H9 (cell line): ENCODE data around the gene LRMDA. TPM values are rescaled to one million over a fixed set of nuclear protein-coding genes. Genes with fewer than 3 reads are reported as not detected.

Experiments
- DNase-seq: peaks from one replicate; pipeline ENCODE4 v3.0.0-alpha.2; 2017
- H2AFZ ChIP-seq: one replicate; pipeline ENCODE4 v1.6.1; 2013; ENCODE audit warnings: mild to moderate bottlenecking, low read length, control low read depth, moderate library complexity
- H2AK5ac ChIP-seq: 2 replicates; pipeline ENCODE4 v1.6.1; 2013; ENCODE audit warnings: low read length, control low read depth, mixed read lengths; ENCODE audit not compliant: insufficient read length
- H2BK120ac ChIP-seq: one replicate; pipeline ENCODE4 v1.6.1; 2013; ENCODE audit warnings: low read depth, mild to moderate bottlenecking, low read length, control low read depth, inconsistent platforms; ENCODE audit not compliant: poor library complexity, severe bottlenecking
- H2BK12ac ChIP-seq: 2 replicates; pipeline ENCODE4 v1.6.1; 2013; ENCODE audit warnings: low read length, control low read depth, mixed read lengths, low read depth; ENCODE audit not compliant: insufficient read length
- H2BK15ac ChIP-seq: 2 replicates; pipeline ENCODE4 v1.6.1; 2013; ENCODE audit warnings: low read depth, low read length, control low read depth
- H2BK20ac ChIP-seq: one replicate; pipeline ENCODE4 v1.6.1; 2013; ENCODE audit warnings: low read depth, mild to moderate bottlenecking, low read length, control low read depth, inconsistent platforms; ENCODE audit not compliant: poor library complexity, severe bottlenecking
- H2BK5ac ChIP-seq: 2 replicates; pipeline ENCODE4 v1.6.1; 2013; ENCODE audit warnings: low read length, control low read depth, mixed read lengths; ENCODE audit not compliant: insufficient read length
- H3K14ac ChIP-seq: 2 replicates; pipeline ENCODE4 v1.6.1; 2013; ENCODE audit warnings: low read length, control low read depth; ENCODE audit not compliant: insufficient read depth
- H3K18ac ChIP-seq: 2 replicates; pipeline ENCODE4 v1.6.1; 2013; ENCODE audit warnings: low read depth, mild to moderate bottlenecking, mixed read lengths, low read length, control low read depth; ENCODE audit not compliant: insufficient read length
- H3K23ac ChIP-seq: 2 replicates; pipeline ENCODE4 v1.6.1; 2013; ENCODE audit warnings: low read length, control low read depth, mixed read lengths, low read depth; ENCODE audit not compliant: insufficient read length
- H3K23me2 ChIP-seq: 2 replicates; pipeline ENCODE4 v1.6.1; 2013; ENCODE audit warnings: low read depth, mild to moderate bottlenecking, mixed read lengths, low read length, control low read depth; ENCODE audit not compliant: insufficient read length, poor library complexity, severe bottlenecking
- H3K27ac ChIP-seq: 2 replicates; pipeline ENCODE4 v1.5.1; 2013; ENCODE audit warnings: low read length, control low read depth, mixed read lengths, low read depth; ENCODE audit not compliant: insufficient read length
- H3K27me3 ChIP-seq: 2 replicates; pipeline ENCODE4 v1.6.1; 2013; ENCODE audit warnings: low read length, control low read depth, inconsistent platforms; ENCODE audit not compliant: insufficient read depth
- H3K4ac ChIP-seq: 2 replicates; pipeline ENCODE4 v1.6.1; 2013; ENCODE audit warnings: low read depth, mild to moderate bottlenecking, control low read depth, inconsistent platforms, low read length, moderate library complexity
- H3K4me1 ChIP-seq: 2 replicates; pipeline ENCODE4 v1.6.1; 2013; ENCODE audit warnings: low read length, control low read depth, inconsistent platforms; ENCODE audit not compliant: insufficient read depth
- H3K4me2 ChIP-seq: 2 replicates; pipeline ENCODE4 v1.6.1; 2013; ENCODE audit warnings: low read length, control low read depth, mixed read lengths; ENCODE audit not compliant: insufficient read length, insufficient read depth
- H3K56ac ChIP-seq: 2 replicates; pipeline ENCODE4 v1.6.1; 2013; ENCODE audit warnings: low read depth, mild to moderate bottlenecking, mixed read lengths, low read length, control low read depth; ENCODE audit not compliant: insufficient read length
- H3K79me1 ChIP-seq: 2 replicates; pipeline ENCODE4 v1.6.1; 2013; ENCODE audit warnings: low read depth, mild to moderate bottlenecking, moderate library complexity, low read length, control low read depth, inconsistent platforms; ENCODE audit not compliant: insufficient read depth, poor library complexity, severe bottlenecking
- H3K79me2 ChIP-seq: 2 replicates; pipeline ENCODE4 v1.6.1; 2013; ENCODE audit warnings: low read length, control low read depth, inconsistent platforms; ENCODE audit not compliant: insufficient read depth
- H3K9ac ChIP-seq: 2 replicates; pipeline ENCODE4 v1.6.1; 2013; ENCODE audit warnings: low read length, control low read depth, mixed read lengths; ENCODE audit not compliant: insufficient read length; ENCODE audit errors: extremely low read depth
- H3K9me3 ChIP-seq: one replicate; pipeline ENCODE4 v1.6.1; 2013; ENCODE audit warnings: low read depth, low read length, inconsistent platforms; ENCODE audit not compliant: control insufficient read depth
- H3T11ph ChIP-seq: one replicate; pipeline ENCODE4 v1.6.1; 2013; ENCODE audit warnings: mild to moderate bottlenecking, low read length, control low read depth, inconsistent platforms
- H4K20me1 ChIP-seq: one replicate; pipeline ENCODE4 v1.6.1; 2013; ENCODE audit not compliant: control insufficient read depth, insufficient read length, insufficient read depth
- H4K5ac ChIP-seq: 2 replicates; pipeline ENCODE4 v1.6.1; 2013; ENCODE audit warnings: low read depth, mild to moderate bottlenecking, mixed read lengths, low read length, control low read depth; ENCODE audit not compliant: insufficient read length
- H4K8ac ChIP-seq: replicated peaks from 2 replicates; pipeline ENCODE4 v1.6.1; 2013; ENCODE audit warnings: low read length, control low read depth, mixed read lengths, low read depth; ENCODE audit not compliant: insufficient read length
- H4K91ac ChIP-seq: 2 replicates; pipeline ENCODE4 v1.6.1; 2013; ENCODE audit warnings: low read depth, mild to moderate bottlenecking, moderate library complexity, mixed read lengths, low read length, control low read depth; ENCODE audit not compliant: insufficient read length
- H3K27ac Mint-ChIP-seq, 3 experiments: 2 replicates in 2 of 3; 3 replicates in 1 of 3; pipeline ENCODE4 v1.8.0; 2020 to 2021; ENCODE audit warnings: mixed read lengths in 3 of 3, mild to moderate bottlenecking in 1 of 3, moderate library complexity in 1 of 3
- H3K27me3 Mint-ChIP-seq: 2 replicates; pipeline ENCODE4 v1.8.0; 2021; ENCODE audit warnings: low read depth, mild to moderate bottlenecking, moderate library complexity, mixed read lengths
- H3K36me3 Mint-ChIP-seq, 3 experiments: 2 replicates in 2 of 3; 3 replicates in 1 of 3; pipeline ENCODE4 v1.8.0; 2020 to 2021; ENCODE audit warnings: low read depth in 3 of 3, mixed read lengths in 3 of 3; ENCODE audit not compliant: insufficient read depth in 1 of 3
- H3K4me1 Mint-ChIP-seq, 2 experiments: 2 replicates each; pipeline ENCODE4 v1.8.0; 2020; ENCODE audit warnings: mixed read lengths in 2 of 2
- H3K4me3 Mint-ChIP-seq, 2 experiments: 2 replicates in 1 of 2; 3 replicates in 1 of 2; pipeline ENCODE4 v1.8.0; 2020 to 2021; ENCODE audit warnings: mild to moderate bottlenecking in 2 of 2, mixed read lengths in 2 of 2, moderate library complexity in 1 of 2
- H3K9me3 Mint-ChIP-seq, 2 experiments: 2 replicates in 1 of 2; 3 replicates in 1 of 2; pipeline ENCODE4 v1.8.0; 2020; ENCODE audit warnings: mild to moderate bottlenecking in 2 of 2, mixed read lengths in 2 of 2, moderate library complexity in 1 of 2
- CTCF ChIP-seq: fragments of 200-600 bp; sonication (generic); conservative IDR thresholded peaks from 3 replicates; pipeline ENCODE4 v1.8.0; 2021; ENCODE audit warnings: antibody characterized with exemption, mild to moderate bottlenecking
- WGBS: extraction: QIAGEN DNeasy Blood & Tissue Kit; methylation state at CpG from one replicate; pipeline ENCODE4 v1.1.7; 2013; ENCODE audit warnings: missing lambda C conversion rate, low lambda C conversion rate, mixed read lengths; ENCODE audit not compliant: insufficient read length; ENCODE audit errors: extremely low coverage; 5-methylcytosine and 5-hydroxymethylcytosine counted together
- total RNA-seq: library from RNA; stranded (reverse); gene quantifications from 2 replicates; pipeline ENCODE4 v1.2.1, GENCODE V29; 2021

The LRMDA gene
- total RNA-seq, 1 experiment from 2014 or later, result 1.8 TPM

- Mint-ChIP-seq H3K27ac (no peak overlapping the region), H3K36me3 (peaks cover 0 to 2% (median 0%) of the 10 kb centered on the region in 3 experiments; a peak in 1 of 7 replicates), H3K4me3 (no peak overlapping the region), H3K4me1 (peaks cover 30 to 55% of the 10 kb centered on the region in 2 experiments), H3K9me3 (peaks cover 0 to under 1% of the 10 kb centered on the region in 2 experiments; a peak in 1 of 5 replicates), H3K27me3 (peaks cover 93% of the 10 kb centered on the region)
- H3K27me3 ChIP-seq, result peaks cover 47% of the 10 kb centered on the region
- H2BK15ac ChIP-seq, result no peak overlapping the region
- H2BK5ac ChIP-seq, result no peak overlapping the region
- H4K8ac ChIP-seq, result no peak overlapping the region
- no peak overlapping the region for H3K4me2 ChIP-seq
- no peak overlapping the region for H3K27ac ChIP-seq
- H2BK120ac ChIP-seq, result no peak overlapping the region
- H3K23me2 ChIP-seq, result no peaks in the 10 kb centered on the region
- no peak overlapping the region for H3K4ac ChIP-seq
- H3K4me1 ChIP-seq, result peaks cover 7% of the 10 kb centered on the region; the same call in 1 of the 2 replicates
- no peaks in the 10 kb centered on the region for H3K79me1 ChIP-seq
- no CpG with 5 or more reads among the region's 4 CpGs for WGBS
- H2AFZ ChIP-seq, result no peak overlapping the region
- H3K9ac ChIP-seq, result no peak overlapping the region
- H3K18ac ChIP-seq, result no peak overlapping the region
- no peak overlapping the region for H3T11ph ChIP-seq
- no peak overlapping the region for H4K91ac ChIP-seq
- DNase-seq, result no peak
- no peak for TF ChIP-seq CTCF
- H3K9me3 ChIP-seq, result no peaks in the 10 kb centered on the region
- no peak overlapping the region for H3K23ac ChIP-seq
- no peak overlapping the region for H2AK5ac ChIP-seq
- H4K20me1 ChIP-seq, result no peaks in the 10 kb centered on the region
- no peak overlapping the region for H2BK12ac ChIP-seq
- H3K56ac ChIP-seq, result no peak overlapping the region
- no peak overlapping the region for H4K5ac ChIP-seq
- H3K79me2 ChIP-seq, result no peaks in the 10 kb centered on the region
- no peak overlapping the region for H3K14ac ChIP-seq
- H2BK20ac ChIP-seq, result no peak overlapping the region
These were observed 803.2 kb downstream of the LRMDA start for GRCh38 chr10:76234499-76235226.
